Common myeloid progenitor, CD34-positive (primary cell): ENCODE results near the gene HAUS3.

Experiments
- CTCF ChIA-PET: fragments of 350-600 bp; sonication (Branson Sonifier 250); formaldehyde crosslinking; loops from one replicate; lab custom pipeline; 2021; ENCODE audit warnings: antibody characterized with exemption; lab: Charles Lee
- POLR2A ChIA-PET: fragments of 350-600 bp; sonication (Branson Sonifier 250); formaldehyde crosslinking; loops from one replicate; lab custom pipeline; 2021; ENCODE audit warnings: antibody characterized with exemption; lab: Charles Lee
- DNase-seq, 3 donors: peaks; one replicate each; pipeline versions ENCODE4 v3.0.0 to v3.0.0-alpha.2; 2013
- H3K27ac ChIP-seq, 2 experiments: 1 replicate in 1 of 2; 2 replicates in 1 of 2; pipeline ENCODE4 v1.7.0; 2013; ENCODE audit warnings: inconsistent platforms in 2 of 2, low read length in 2 of 2, mild to moderate bottlenecking in 2 of 2, low read depth in 1 of 2, moderate library complexity in 1 of 2; ENCODE audit not compliant: severe bottlenecking in 2 of 2, insufficient read depth in 1 of 2, poor library complexity in 1 of 2
- H3K27me3 ChIP-seq, 5 experiments: replicated peaks in 2 of 5; 1 replicate in 3 of 5; 2 replicates in 2 of 5; pipeline versions ENCODE4 v1.6.1 to v1.7.0; 2013; ENCODE audit warnings: low read length in 4 of 5, mild to moderate bottlenecking in 2 of 5, moderate library complexity in 2 of 5, inconsistent platforms in 1 of 5; ENCODE audit not compliant: insufficient read depth in 5 of 5, control insufficient read depth in 4 of 5
- H3K36me3 ChIP-seq, 4 experiments: 1 replicate in 2 of 4; 2 replicates in 2 of 4; pipeline versions ENCODE4 v1.6.1 to v1.7.0; 2013; ENCODE audit warnings: low read length in 3 of 4, control low read depth in 1 of 4, mild to moderate bottlenecking in 1 of 4; ENCODE audit not compliant: control insufficient read depth in 4 of 4, insufficient read depth in 4 of 4
- H3K4me1 ChIP-seq, 4 experiments: 1 replicate in 3 of 4; 2 replicates in 1 of 4; pipeline versions ENCODE4 v1.6.1 to v1.7.1; 2013; ENCODE audit warnings: low read length in 3 of 4, mild to moderate bottlenecking in 3 of 4, control low read depth in 1 of 4, inconsistent platforms in 1 of 4, moderate library complexity in 1 of 4; ENCODE audit not compliant: control insufficient read depth in 4 of 4, insufficient read depth in 4 of 4; ENCODE audit errors: control extremely low read depth in 1 of 4
- H3K4me3 ChIP-seq, 7 experiments: 1 replicate in 4 of 7; 2 replicates in 3 of 7; pipeline versions ENCODE4 v1.5.1 to v1.7.0; 2013; ENCODE audit warnings: mild to moderate bottlenecking in 7 of 7, low read length in 6 of 7, moderate library complexity in 6 of 7, inconsistent platforms in 2 of 7, low read depth in 2 of 7, control low read depth in 1 of 7; ENCODE audit not compliant: insufficient read depth in 4 of 7, control insufficient read depth in 1 of 7; ENCODE audit errors: extremely low read depth in 1 of 7
- H3K9me3 ChIP-seq, 5 experiments: 1 replicate in 4 of 5; 2 replicates in 1 of 5; pipeline versions ENCODE4 v1.6.1 to v1.7.1; 2013; ENCODE audit warnings: low read length in 4 of 5, mild to moderate bottlenecking in 2 of 5, inconsistent platforms in 1 of 5, low read depth in 1 of 5, moderate library complexity in 1 of 5; ENCODE audit not compliant: control insufficient read depth in 4 of 5, insufficient read depth in 2 of 5; ENCODE audit errors: control extremely low read depth in 1 of 5
- WGBS: methylation state at CpG from one replicate; pipeline ENCODE4 v1.1.5; 2013; ENCODE audit not compliant: insufficient coverage; 5-methylcytosine and 5-hydroxymethylcytosine counted together

HAUS3 gene

DNA sequence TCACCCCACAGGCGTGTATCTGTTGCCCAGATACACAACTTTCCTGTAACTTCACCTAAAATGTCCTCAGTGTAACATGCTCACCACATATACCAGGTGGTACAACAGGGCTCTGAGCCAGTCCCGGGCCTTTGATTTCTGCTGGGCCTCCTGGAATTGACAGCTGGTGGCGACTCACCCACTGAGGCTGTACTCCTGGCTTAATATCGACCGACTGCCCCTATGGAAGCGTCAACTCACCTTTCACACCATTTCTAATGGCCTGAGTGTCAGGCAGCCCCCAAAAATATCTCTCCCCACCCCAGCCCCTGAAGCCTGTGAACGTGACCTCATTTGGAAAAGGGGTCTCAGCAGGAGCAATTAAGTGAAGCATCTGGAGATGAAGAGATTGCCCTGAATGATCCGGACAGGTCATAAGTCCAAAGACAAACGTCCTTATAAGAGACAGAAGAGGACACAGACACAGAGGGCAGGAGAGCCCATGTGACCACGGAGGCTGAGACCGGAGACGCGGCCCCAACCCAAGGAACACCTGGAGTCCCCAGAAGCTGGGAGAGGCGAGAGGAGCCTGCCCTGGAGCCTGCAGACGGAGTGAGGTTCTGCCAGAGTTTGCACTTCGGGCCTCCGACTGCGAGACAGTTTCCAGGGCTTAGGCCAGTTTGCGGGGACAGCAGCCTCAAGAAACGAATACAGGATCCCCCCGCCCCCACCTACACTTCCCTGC, 32.6 kb upstream of the HAUS3 start:
- WGBS: 97% methylated on average over 15 of the region's 21 CpGs
- H3K36me3 ChIP-seq: no peaks in the 10 kb centered on the region
- no peaks in the 10 kb centered on the region for H3K27me3 ChIP-seq
- ChIA-PET CTCF (interaction anchor here (0.9 kb wide), 1 partner anchor 9 kb away, joined by 3 read pairs; no protein-coding TSS in a partner anchor), POLR2A (interaction anchor here (0.7 kb wide), 1 partner anchor 372 kb away, joined by 3 read pairs; no protein-coding TSS in a partner anchor)
- no peaks in the 10 kb centered on the region for H3K9me3 ChIP-seq
- no peak overlapping the region for H3K27ac ChIP-seq
- H3K4me3 ChIP-seq: no peak overlapping the region
- no peaks in the 10 kb centered on the region for H3K4me1 ChIP-seq
- no peak for DNase-seq

- CTCF ChIA-PET: interaction anchor here (0.9 kb wide), 1 partner anchor 8 kb away, joined by 3 read pairs; no protein-coding TSS in a partner anchor
- Histone ChIP-seq H3K36me3 (no peaks in the 10 kb centered on the region), H3K4me3 (no peak overlapping the region), H3K4me1 (no peaks in the 10 kb centered on the region), H3K27ac (no peak overlapping the region), H3K9me3 (no peaks in the 10 kb centered on the region), H3K27me3 (no peaks in the 10 kb centered on the region)
- DNase-seq: no peak
- 97% methylated on average over 13 of the region's 24 CpGs for WGBS
- POLR2A ChIA-PET: interaction anchor here (0.7 kb wide), 1 partner anchor 372 kb away, joined by 3 read pairs; no protein-coding TSS in a partner anchor
These were observed 31.9 kb upstream of the HAUS3 start for GRCh38 chr4:2273657-2274319.

DNA sequence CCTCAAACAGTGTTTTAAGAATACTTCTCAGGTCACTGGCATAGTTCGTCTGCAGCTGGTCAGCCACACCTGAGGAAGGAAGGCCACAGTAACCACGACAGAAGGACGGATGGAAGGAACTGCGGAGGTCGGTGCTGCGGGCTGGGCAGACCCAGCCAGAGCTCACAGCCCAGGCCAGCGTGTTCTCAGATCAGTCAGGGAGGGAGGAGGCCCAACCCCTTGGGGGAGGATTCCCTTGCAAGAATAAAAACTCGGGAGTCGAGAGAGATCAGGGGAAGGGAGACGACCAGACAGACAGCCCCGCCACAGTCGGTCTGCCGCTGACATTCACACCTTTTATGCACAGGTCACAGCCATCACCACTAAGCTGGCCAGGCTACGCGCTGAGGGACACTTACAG, 31.3 kb upstream of the HAUS3 start:
- CTCF ChIA-PET: no interaction called here

DNA sequence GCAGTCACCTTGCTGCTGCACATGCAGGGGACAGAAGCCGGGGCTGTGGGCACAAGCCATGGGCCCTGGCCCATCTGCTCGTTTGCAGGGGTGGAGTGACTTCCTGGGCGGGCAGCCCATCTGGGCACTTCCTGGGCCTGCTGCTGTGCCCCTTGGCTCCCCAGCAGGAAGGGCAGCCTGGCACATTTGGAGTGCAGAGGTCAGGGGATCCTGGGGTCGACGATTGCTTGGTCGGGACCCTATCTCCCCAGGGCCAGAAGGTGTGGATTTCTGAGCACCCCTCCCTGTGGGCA, 30.9 kb upstream of the HAUS3 start:
- Histone ChIP-seq H3K36me3 (no peaks in the 10 kb centered on the region), H3K9me3 (no peaks in the 10 kb centered on the region), H3K4me3 (no peak overlapping the region), H3K4me1 (no peaks in the 10 kb centered on the region), H3K27me3 (no peaks in the 10 kb centered on the region), H3K27ac (no peak overlapping the region)
- no peak for DNase-seq
- POLR2A ChIA-PET: interaction anchor here (0.6 kb wide), 1 partner anchor 63 kb away, joined by 4 read pairs; no protein-coding TSS in a partner anchor
- WGBS: 92% methylated on average over 6 of the region's 6 CpGs
- CTCF ChIA-PET: no interaction called here

More for the DNA sequence above, 31.3 kb upstream of the HAUS3 start:
- Histone ChIP-seq H3K9me3 (no peaks in the 10 kb centered on the region), H3K27ac (no peak overlapping the region), H3K4me1 (no peaks in the 10 kb centered on the region), H3K4me3 (no peak overlapping the region), H3K36me3 (no peaks in the 10 kb centered on the region), H3K27me3 (no peaks in the 10 kb centered on the region)
- WGBS: 90% methylated on average over 10 of the region's 15 CpGs
- no peak for DNase-seq
- POLR2A ChIA-PET: no interaction called here

GRCh38 chr4:2272026-2272827, 30.3 kb upstream of the HAUS3 start:
- WGBS: 92% methylated on average over 20 of the region's 25 CpGs
- H3K27ac ChIP-seq: no peak overlapping the region
- H3K4me1 ChIP-seq: no peaks in the 10 kb centered on the region
- H3K27me3 ChIP-seq: no peaks in the 10 kb centered on the region
- H3K9me3 ChIP-seq: no peaks in the 10 kb centered on the region
- ChIA-PET POLR2A (interaction anchor here (0.6 kb wide), 1 partner anchor 64 kb away, joined by 4 read pairs; no protein-coding TSS in a partner anchor), CTCF (no interaction called here)
- DNase-seq: no peak
- H3K4me3 ChIP-seq: no peak overlapping the region
- H3K36me3 ChIP-seq: no peaks in the 10 kb centered on the region

DNA sequence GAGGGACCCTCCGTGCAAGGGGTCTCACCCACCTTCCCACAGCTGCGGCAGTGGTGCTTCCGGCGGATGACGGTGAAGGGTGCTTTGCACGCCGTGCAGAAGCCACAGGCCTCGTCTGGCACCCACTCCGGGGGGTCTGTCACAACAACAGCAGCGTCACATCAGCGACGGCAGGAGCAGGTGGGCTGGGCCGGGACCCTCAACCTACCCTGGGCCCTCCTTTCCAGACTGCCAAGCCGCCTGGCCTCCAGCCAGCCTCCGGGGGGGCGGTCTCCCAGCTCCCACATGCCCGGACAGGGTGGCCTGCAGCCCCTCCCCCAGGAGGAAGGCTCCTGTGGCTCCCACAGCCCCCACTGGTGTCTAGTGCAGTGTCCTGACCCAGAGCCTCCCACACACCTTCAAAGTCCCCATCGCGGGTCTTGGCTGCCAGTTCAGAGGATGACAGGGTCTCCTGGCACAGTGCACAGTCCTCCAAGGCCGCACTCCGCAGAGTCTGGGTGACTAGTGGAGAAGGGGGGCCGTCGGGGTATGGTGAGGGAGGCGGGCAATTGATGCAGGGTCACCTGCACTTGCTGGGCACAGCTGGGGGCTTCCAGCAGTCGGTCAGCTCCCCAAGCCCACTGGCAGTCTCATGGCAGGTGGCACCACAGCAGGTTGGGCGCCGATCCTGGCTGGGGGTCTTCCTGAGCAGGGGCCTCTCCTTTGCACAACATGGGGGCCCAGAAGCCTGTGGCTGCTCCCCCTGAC, 29.5 kb upstream of the HAUS3 start:
- Histone ChIP-seq H3K27ac (no peak overlapping the region), H3K9me3 (no peaks in the 10 kb centered on the region), H3K4me1 (no peaks in the 10 kb centered on the region), H3K27me3 (no peaks in the 10 kb centered on the region), H3K4me3 (no peak overlapping the region), H3K36me3 (no peaks in the 10 kb centered on the region)
- CTCF ChIA-PET: no interaction called here
- WGBS: 96% methylated on average over 24 of the region's 27 CpGs
- POLR2A ChIA-PET: interaction anchor here (0.6 kb wide), 1 partner anchor 52 kb away, joined by 4 read pairs; no protein-coding TSS in a partner anchor
- DNase-seq: no peak
